Mesothelial cell of epicardium (in vitro differentiated cells): ENCODE measurements around the gene ACTRT2. TPM values are rescaled to one million over a fixed set of nuclear protein-coding genes. Genes with fewer than 3 reads are reported as not detected.

Source experiments
- DNase-seq, 2 experiments: peaks; one replicate each; pipeline ENCODE4 v3.0.0; 2021; ENCODE audit warnings: low spot score in 2 of 2; ENCODE audit not compliant: unreplicated experiment in 2 of 2
- H3K27ac Mint-ChIP-seq: 2 replicates; pipeline ENCODE4 v1.8.0; 2021; ENCODE audit warnings: mixed read lengths
- H3K27me3 Mint-ChIP-seq: 2 replicates; pipeline ENCODE4 v1.8.0; 2021; ENCODE audit warnings: low read depth, mixed read lengths
- H3K36me3 Mint-ChIP-seq: 2 replicates; pipeline ENCODE4 v1.8.0; 2021; ENCODE audit warnings: mixed read lengths
- H3K4me1 Mint-ChIP-seq: 2 replicates; pipeline ENCODE4 v1.8.0; 2021; ENCODE audit warnings: mixed read lengths
- H3K4me3 Mint-ChIP-seq: 2 replicates; pipeline ENCODE4 v1.8.0; 2021; ENCODE audit warnings: mild to moderate bottlenecking, moderate library complexity, mixed read lengths
- H3K9me3 Mint-ChIP-seq: 2 replicates; pipeline ENCODE4 v1.8.0; 2021; ENCODE audit warnings: mixed read lengths
- CTCF ChIP-seq: fragments of 200-600 bp; sonication (generic); IDR thresholded peaks from one replicate; pipeline ENCODE4 v1.5.0; 2021; ENCODE audit warnings: antibody characterized with exemption; ENCODE audit not compliant: unreplicated experiment
- total RNA-seq: library from RNA; stranded (reverse); gene quantifications from 3 replicates; pipeline ENCODE4 v1.2.1, GENCODE V29; 2021

ACTRT2 gene
- total RNA-seq, 1 donor from 2014 or later = not detected

GRCh38 chr1:3013371-3014049, 7.8 kb upstream of the ACTRT2 start:
- peak in 1 of 2 experiments; percentile 5 for DNase-seq
- peaks cover 13% of the 10 kb centered on the region for H3K9me3 Mint-ChIP-seq
- no peak overlapping the region for H3K4me3 Mint-ChIP-seq
- H3K27ac Mint-ChIP-seq = no peak overlapping the region
- no peaks in the 10 kb centered on the region for H3K4me1 Mint-ChIP-seq
- TF ChIP-seq CTCF = no peak
- H3K36me3 Mint-ChIP-seq = no peaks in the 10 kb centered on the region
- peaks cover 30% of the 10 kb centered on the region for H3K27me3 Mint-ChIP-seq

GRCh38 chr1:3014050-3014440, 7.2 kb upstream of the ACTRT2 start:
- Mint-ChIP-seq H3K9me3 (peaks cover 8% of the 10 kb centered on the region), H3K36me3 (no peaks in the 10 kb centered on the region), H3K4me3 (no peak overlapping the region), H3K27ac (no peak overlapping the region), H3K27me3 (peaks cover 30% of the 10 kb centered on the region), H3K4me1 (no peaks in the 10 kb centered on the region)
- peak in 1 of 2 experiments; percentile 6 for DNase-seq
- TF ChIP-seq CTCF = no peak

- H3K9me3 Mint-ChIP-seq = peaks cover 8% of the 10 kb centered on the region
- H3K27ac Mint-ChIP-seq = no peak overlapping the region
- no peaks in the 10 kb centered on the region for H3K36me3 Mint-ChIP-seq
- peak in 1 of 2 experiments; percentile 15 for DNase-seq
- no peak overlapping the region for H3K4me3 Mint-ChIP-seq
- no peak for TF ChIP-seq CTCF
- no peaks in the 10 kb centered on the region for H3K4me1 Mint-ChIP-seq
- H3K27me3 Mint-ChIP-seq = peaks cover 30% of the 10 kb centered on the region
These were observed 6.6 kb upstream of the ACTRT2 start for GRCh38 chr1:3014443-3015268.

GRCh38 chr1:3015269-3015635, 6.0 kb upstream of the ACTRT2 start:
- Mint-ChIP-seq H3K9me3 (peaks cover 8% of the 10 kb centered on the region), H3K4me3 (no peak overlapping the region), H3K36me3 (no peaks in the 10 kb centered on the region), H3K4me1 (no peaks in the 10 kb centered on the region), H3K27me3 (peaks cover 30% of the 10 kb centered on the region), H3K27ac (no peak overlapping the region)
- peak in 1 of 2 experiments; percentile 7 for DNase-seq
- TF ChIP-seq CTCF = no peak

GRCh38 chr1:3015744-3016143, 5.5 kb upstream of the ACTRT2 start:
- Mint-ChIP-seq H3K9me3 (peaks cover 6% of the 10 kb centered on the region), H3K4me1 (no peaks in the 10 kb centered on the region), H3K36me3 (no peaks in the 10 kb centered on the region), H3K4me3 (no peak overlapping the region), H3K27me3 (peaks cover 30% of the 10 kb centered on the region), H3K27ac (no peak overlapping the region)
- no peak for TF ChIP-seq CTCF
- peak in 1 of 2 experiments; percentile 11 for DNase-seq
